ENCODE results near the gene SLC35B3.

- TF ChIP-seq CTCF (IDR thresholded peaks at IDR 0.05) (no peak), POLR2A (IDR thresholded peaks at IDR 0.05) (no peak)
Measured at GRCh38 chr6:8434727-8435092, 635 bp downstream of the SLC35B3 start.

Measured in esophagus squamous epithelium (tissue), 4 donors.